ENCODE results near the gene SMC1B. TPM values are rescaled to one million over a fixed set of nuclear protein-coding genes. Genes with fewer than 3 reads are reported as not detected.
"Not testable (repeated sequence)": the region's sequence is repeated elsewhere in the genome, so short reads cannot be mapped to it uniquely, and the experiment has no call there.

Gene SMC1B
- total RNA-seq, 2 experiments from 2014 or later: 1.1 to 1.3 TPM

- H3K9me3 Mint-ChIP-seq; H3K27ac Mint-ChIP-seq; H3K36me3 Mint-ChIP-seq (ENCODE audit: low read depth); H3K27me3 Mint-ChIP-seq (ENCODE audit: low read depth): not testable (repeated sequence)
- Mint-ChIP-seq H3K4me3 (peak overlapping the region; percentile 53), H3K4me1 (ENCODE audit: low read depth) (peaks cover 13% of the 10 kb centered on the region)
- CTCF ChIA-PET: interaction anchor here (1.1 kb wide), 2 partner anchors 112 to 142 kb away, joined by 3 read pairs; no protein-coding TSS in a partner anchor
- peak; percentile 12 for DNase-seq
- intact Hi-C loops (cut with micrococcal nuclease): loop anchor here (1.0 to 2.0 kb wide), 2 partner anchors 113 to 338 kb away; no protein-coding TSS in a partner anchor
These were observed 27.3 kb upstream of the SMC1B start for GRCh38 chr22:45440688-45441087.

GRCh38 chr22:45438336-45438735, 24.9 kb upstream of the SMC1B start:
- Mint-ChIP-seq H3K9me3 (no peaks in the 10 kb centered on the region), H3K36me3 (ENCODE audit: low read depth) (no peaks in the 10 kb centered on the region), H3K27me3 (ENCODE audit: low read depth) (peaks cover 2% of the 10 kb centered on the region), H3K4me1 (ENCODE audit: low read depth) (peaks cover 19% of the 10 kb centered on the region), H3K27ac (no peak overlapping the region), H3K4me3 (no peak overlapping the region)
- intact Hi-C loops (cut with micrococcal nuclease): no loop called here
- CTCF ChIA-PET: interaction anchor here (0.6 to 1.4 kb wide), 3 partner anchors 170 to 616 kb away, joined by 3 to 7 read pairs (median 3); no protein-coding TSS in a partner anchor
- no peak for DNase-seq

GRCh38 chr22:45436871-45437517, 23.6 kb upstream of the SMC1B start:
- CTCF ChIA-PET: interaction anchor here (1.1 to 1.4 kb wide), 2 partner anchors 117 to 169 kb away, joined by 3 to 7 read pairs; no protein-coding TSS in a partner anchor
- DNase-seq; H3K9me3 Mint-ChIP-seq; H3K27ac Mint-ChIP-seq; H3K36me3 Mint-ChIP-seq (ENCODE audit: low read depth); H3K27me3 Mint-ChIP-seq (ENCODE audit: low read depth); intact Hi-C loops (cut with micrococcal nuclease); H3K4me3 Mint-ChIP-seq: not testable (repeated sequence)
- H3K4me1 Mint-ChIP-seq (ENCODE audit: low read depth): peaks cover 19% of the 10 kb centered on the region

- no peaks in the 10 kb centered on the region for H3K9me3 Mint-ChIP-seq
- intact Hi-C loops (cut with micrococcal nuclease): loop anchor here (1.0 kb wide), 2 partner anchors 8 to 166 kb away; no protein-coding TSS in a partner anchor
These were observed 22.2 kb upstream of the SMC1B start for GRCh38 chr22:45435544-45436139.

GRCh38 chr22:45434981-45435380, 21.6 kb upstream of the SMC1B start:
- CTCF ChIA-PET: interaction anchor here (1.2 to 1.6 kb wide), 3 partner anchors 11 to 166 kb away, joined by 3 to 6 read pairs (median 4); no protein-coding TSS in a partner anchor
- intact Hi-C loops (cut with micrococcal nuclease): loop anchor here (1.0 kb wide), 2 partner anchors 8 to 166 kb away; no protein-coding TSS in a partner anchor
- no peaks in the 10 kb centered on the region for H3K27me3 Mint-ChIP-seq (ENCODE audit: low read depth)
- H3K27ac Mint-ChIP-seq: no peak overlapping the region
- H3K36me3 Mint-ChIP-seq (ENCODE audit: low read depth): no peaks in the 10 kb centered on the region
- no peak for DNase-seq
- H3K4me1 Mint-ChIP-seq (ENCODE audit: low read depth): peaks cover 8% of the 10 kb centered on the region
- H3K4me3 Mint-ChIP-seq: no peak overlapping the region
- H3K9me3 Mint-ChIP-seq: no peaks in the 10 kb centered on the region

More at GRCh38 chr22:45435544-45436139, 22.2 kb upstream of the SMC1B start:
- Mint-ChIP-seq H3K27me3 (ENCODE audit: low read depth) (no peaks in the 10 kb centered on the region), H3K36me3 (ENCODE audit: low read depth) (no peaks in the 10 kb centered on the region), H3K4me1 (ENCODE audit: low read depth) (peaks cover 11% of the 10 kb centered on the region), H3K4me3 (no peak overlapping the region), H3K27ac (no peak overlapping the region)
- DNase-seq: peak; percentile 85
- CTCF ChIA-PET: interaction anchor here (0.7 to 1.0 kb wide), 2 partner anchors 8 to 33 kb away, joined by 3 read pairs; no protein-coding TSS in a partner anchor

- intact Hi-C loops (cut with micrococcal nuclease): no loop called here
- no peak overlapping the region for H3K27ac Mint-ChIP-seq
- H3K4me3 Mint-ChIP-seq: no peak overlapping the region
- H3K4me1 Mint-ChIP-seq (ENCODE audit: low read depth): peaks cover 8% of the 10 kb centered on the region
- H3K9me3 Mint-ChIP-seq: peaks cover 3% of the 10 kb centered on the region
- peaks cover 4% of the 10 kb centered on the region for H3K36me3 Mint-ChIP-seq (ENCODE audit: low read depth)
- no peaks in the 10 kb centered on the region for H3K27me3 Mint-ChIP-seq (ENCODE audit: low read depth)
- DNase-seq: no peak
- CTCF ChIA-PET: no interaction called here
These were observed 17.5 kb upstream of the SMC1B start for GRCh38 chr22:45430871-45431270.

GRCh38 chr22:45429981-45430775, 16.8 kb upstream of the SMC1B start:
- Mint-ChIP-seq H3K4me1 (ENCODE audit: low read depth) (peaks cover under 1% of the 10 kb centered on the region), H3K9me3 (peaks cover 3% of the 10 kb centered on the region), H3K27ac (no peak overlapping the region), H3K27me3 (ENCODE audit: low read depth) (no peaks in the 10 kb centered on the region), H3K4me3 (no peak overlapping the region), H3K36me3 (ENCODE audit: low read depth) (peaks cover 4% of the 10 kb centered on the region)
- DNase-seq: no peak
- intact Hi-C loops (cut with micrococcal nuclease): no loop called here
- CTCF ChIA-PET: no interaction called here

GRCh38 chr22:45429424-45429823, 16.0 kb upstream of the SMC1B start:
- Mint-ChIP-seq H3K27me3 (ENCODE audit: low read depth) (no peaks in the 10 kb centered on the region), H3K4me1 (ENCODE audit: low read depth) (no peaks in the 10 kb centered on the region), H3K27ac (no peak overlapping the region), H3K9me3 (peaks cover 3% of the 10 kb centered on the region), H3K36me3 (ENCODE audit: low read depth) (peaks cover 4% of the 10 kb centered on the region), H3K4me3 (no peak overlapping the region)
- intact Hi-C loops (cut with micrococcal nuclease): no loop called here
- DNase-seq: no peak
- CTCF ChIA-PET: no interaction called here

GRCh38 chr22:45428391-45429385, 15.3 kb upstream of the SMC1B start:
- intact Hi-C loops (cut with micrococcal nuclease): no loop called here
- Mint-ChIP-seq H3K9me3 (peaks cover 3% of the 10 kb centered on the region), H3K27ac (no peak overlapping the region), H3K4me3 (no peak overlapping the region), H3K27me3 (ENCODE audit: low read depth) (no peaks in the 10 kb centered on the region), H3K36me3 (ENCODE audit: low read depth) (peaks cover 4% of the 10 kb centered on the region), H3K4me1 (ENCODE audit: low read depth) (no peaks in the 10 kb centered on the region)
- CTCF ChIA-PET: no interaction called here
- DNase-seq: no peak

- Mint-ChIP-seq H3K4me3 (no peak overlapping the region), H3K27ac (no peak overlapping the region), H3K4me1 (ENCODE audit: low read depth) (no peaks in the 10 kb centered on the region), H3K9me3 (peaks cover 3% of the 10 kb centered on the region), H3K36me3 (ENCODE audit: low read depth) (peaks cover 4% of the 10 kb centered on the region), H3K27me3 (ENCODE audit: low read depth) (no peaks in the 10 kb centered on the region)
- no peak for DNase-seq
- CTCF ChIA-PET: interaction anchor here (1.2 kb wide), 1 partner anchor 9 kb away, joined by 3 read pairs; no protein-coding TSS in a partner anchor
- intact Hi-C loops (cut with micrococcal nuclease): loop anchor here (1.0 kb wide), 1 partner anchor 8 kb away; no protein-coding TSS in a partner anchor
These were observed 13.7 kb upstream of the SMC1B start for GRCh38 chr22:45427114-45427513.

GRCh38 chr22:45426387-45426786, 13.0 kb upstream of the SMC1B start:
- CTCF ChIA-PET: no interaction called here
- H3K9me3 Mint-ChIP-seq: peaks cover 3% of the 10 kb centered on the region
- no peak overlapping the region for H3K27ac Mint-ChIP-seq
- intact Hi-C loops (cut with micrococcal nuclease): no loop called here
- no peaks in the 10 kb centered on the region for H3K27me3 Mint-ChIP-seq (ENCODE audit: low read depth)
- DNase-seq: no peak
- no peak overlapping the region for H3K4me3 Mint-ChIP-seq
- H3K4me1 Mint-ChIP-seq (ENCODE audit: low read depth): no peaks in the 10 kb centered on the region
- H3K36me3 Mint-ChIP-seq (ENCODE audit: low read depth): peaks cover 4% of the 10 kb centered on the region

All from activated naive CD4-positive, alpha-beta T cell treated with anti-CD3 and anti-CD28 coated beads for 36 hours (primary cell).